HEK293T (cell line): ENCODE results near the gene CUX1.

Experiments
- FOXA1 ChIP-seq: fragments of 450-650 bp; IDR thresholded peaks from 2 replicates; pipeline ENCODE4 v1.6.1; 2016; ENCODE audit warnings: mild to moderate bottlenecking
- FOXK2 ChIP-seq: fragments of 450-650 bp; IDR thresholded peaks from 2 replicates; pipeline ENCODE4 v1.6.1; 2016; ENCODE audit warnings: mild to moderate bottlenecking
- FOXM1 ChIP-seq: fragments of 450-650 bp; IDR thresholded peaks from 2 replicates; pipeline ENCODE4 v1.6.1; 2017; ENCODE audit warnings: mild to moderate bottlenecking, borderline replicate concordance
- TARDBP ChIP-seq: fragments of 450-650 bp; IDR thresholded peaks from 2 replicates; pipeline ENCODE4 v1.6.1; 2016

GRCh38 chr7:102283477-102284189, 466.2 kb downstream of the CUX1 start:
- TF ChIP-seq TARDBP: no peak
- no peak for TF ChIP-seq FOXA1
- no peak for TF ChIP-seq FOXK2
- TF ChIP-seq FOXM1: no peak
